ENCODE results near the gene SCN7A.
"Not testable (repeated sequence)": the region's sequence is repeated elsewhere in the genome, so short reads cannot be mapped to it uniquely, and the experiment has no call there.

SCN7A gene

DNA sequence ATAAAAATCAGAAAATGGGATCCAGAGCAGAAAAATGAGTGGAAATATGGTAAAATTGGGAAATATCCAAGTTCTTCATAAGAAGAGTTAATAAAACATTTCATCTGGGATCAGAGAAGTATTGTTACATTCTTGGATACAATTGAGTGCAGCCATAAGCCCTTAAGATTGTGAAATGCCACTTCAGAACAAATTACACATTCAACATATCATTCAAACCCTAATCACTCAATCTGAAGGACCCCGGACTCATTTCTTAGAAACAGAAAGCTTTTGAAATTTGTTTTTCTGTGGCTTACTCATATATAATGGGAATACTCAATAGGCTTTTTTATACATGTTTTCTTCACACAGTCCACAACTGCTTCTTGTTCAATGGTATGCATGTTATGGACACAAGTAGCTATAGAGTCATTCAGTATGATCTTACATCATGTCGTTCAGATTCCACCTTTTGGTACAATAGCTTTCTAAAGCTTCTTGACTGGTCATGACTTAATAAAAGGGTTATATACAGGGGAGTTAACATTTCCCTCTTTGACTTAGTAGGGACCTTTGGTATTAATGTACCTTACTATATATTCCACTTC lies 39.9 kb downstream of the SCN7A start:
- no peak for DNase-seq (ENCODE audit: low read depth, low spot score)

DNA sequence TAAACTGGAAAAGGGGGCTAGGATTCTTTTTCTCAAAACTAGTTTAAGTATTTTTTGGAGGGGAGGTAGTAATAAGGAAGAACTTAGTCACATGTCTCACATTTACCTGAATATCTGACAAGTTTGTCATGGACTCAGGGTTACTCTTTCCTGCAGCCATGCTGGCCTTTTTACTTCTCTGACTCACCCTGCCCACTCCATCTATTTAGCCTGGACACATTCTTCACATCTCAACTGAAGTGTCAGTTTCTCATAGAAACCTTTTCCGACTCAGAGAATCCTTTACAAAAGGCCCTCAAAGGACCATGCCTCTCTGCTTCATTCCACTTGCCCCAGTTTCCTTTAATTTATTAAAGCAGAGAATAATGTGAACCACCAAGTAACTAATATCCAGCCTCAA lies 42.6 kb downstream of the SCN7A start:
- DNase-seq (ENCODE audit: low read depth, low spot score): no peak

DNA sequence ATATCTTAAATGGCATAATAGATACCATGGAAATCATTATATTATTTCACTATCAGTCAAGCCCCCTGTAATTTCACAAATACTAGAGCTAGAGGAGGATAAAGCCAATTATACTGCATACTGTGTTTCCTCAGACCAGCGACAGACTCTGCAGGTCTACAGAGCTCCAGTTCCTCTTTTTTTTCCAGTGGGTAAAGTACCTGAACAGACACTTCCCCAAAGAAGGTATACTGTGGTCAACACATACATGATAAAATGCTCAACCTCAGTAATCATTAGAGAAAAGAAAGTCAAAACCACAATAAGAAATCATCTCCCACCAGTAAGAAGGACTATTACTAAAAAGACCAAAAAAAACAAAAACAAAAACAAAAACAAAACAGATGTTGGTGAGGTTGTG lies 44.6 kb downstream of the SCN7A start:
- no peak for DNase-seq (ENCODE audit: low read depth, low spot score)

DNA sequence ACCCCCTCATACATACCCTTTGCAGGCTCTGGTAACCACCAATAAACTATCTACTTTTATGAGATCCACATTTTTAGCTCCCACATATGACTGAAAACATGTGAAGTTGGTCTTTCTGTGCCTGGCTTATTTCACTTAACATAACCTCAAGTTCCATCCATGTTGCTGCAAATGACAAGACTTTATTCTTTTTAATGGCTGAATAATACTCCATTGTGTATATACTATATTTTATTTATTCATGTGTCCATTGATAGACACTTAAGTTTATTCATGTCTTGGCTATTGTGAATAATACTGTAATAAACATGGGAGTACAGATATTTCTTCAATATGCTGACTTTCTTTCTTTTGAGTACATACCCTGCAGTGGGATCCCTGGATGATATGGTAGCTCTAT lies 45.9 kb downstream of the SCN7A start:
- DNase-seq (ENCODE audit: low read depth, low spot score): no peak

DNA sequence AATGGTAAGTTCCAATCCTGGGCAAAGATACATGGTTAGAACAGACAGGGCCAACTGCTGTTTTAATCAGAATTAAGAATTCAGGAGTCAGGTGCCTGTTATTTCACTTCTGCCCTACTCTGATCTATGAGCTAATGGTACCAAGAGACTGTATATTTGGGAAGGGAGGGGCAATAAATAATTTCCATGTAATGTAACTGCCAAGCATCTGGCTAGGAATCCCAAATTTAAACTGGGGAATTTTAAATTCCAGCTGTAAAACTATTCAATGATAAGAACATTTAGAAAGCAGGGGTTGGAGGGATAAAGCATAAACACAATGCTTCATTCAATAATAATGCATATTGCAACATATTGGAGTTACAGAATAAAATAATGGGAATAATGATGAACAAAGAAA lies 49.7 kb downstream of the SCN7A start:
- DNase-seq (ENCODE audit: low read depth, low spot score): no peak

DNA sequence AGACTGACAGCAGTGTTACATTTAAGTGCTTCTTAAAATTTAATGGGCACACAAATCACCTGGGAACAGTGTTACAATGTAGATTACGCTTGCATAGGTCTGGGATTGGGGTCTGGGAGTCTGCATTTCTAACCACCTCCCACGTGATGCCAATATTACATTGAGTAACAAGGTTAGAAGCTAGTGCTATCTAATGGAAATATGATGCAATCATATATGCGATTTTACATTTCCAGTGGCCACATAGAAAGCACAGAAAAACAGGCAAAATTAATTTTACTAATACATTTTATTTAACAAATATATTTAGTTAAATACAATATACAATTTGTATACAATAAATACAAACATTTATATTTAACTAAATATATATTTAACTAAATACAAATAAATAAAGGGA lies 53.7 kb downstream of the SCN7A start:
- DNase-seq (ENCODE audit: low read depth, low spot score): no peak

DNA sequence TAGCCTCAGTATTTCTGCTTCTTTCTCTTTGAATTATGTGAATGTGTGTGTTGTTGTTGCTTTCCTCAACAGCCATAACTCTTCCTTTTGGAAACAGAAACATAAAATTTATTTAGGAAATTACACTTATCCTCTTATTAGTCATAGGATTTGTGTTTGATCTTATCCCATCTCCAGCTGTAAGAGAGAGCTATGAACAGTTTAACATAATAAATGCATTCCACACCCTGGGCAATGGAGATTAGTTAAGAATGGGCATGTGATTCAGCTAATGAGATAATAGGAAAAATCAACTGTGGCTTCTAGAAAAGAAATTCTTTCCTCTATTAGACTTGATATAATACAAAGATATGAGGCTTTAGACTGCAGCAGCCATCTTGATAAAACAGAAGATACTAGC lies 55.0 kb downstream of the SCN7A start:
- no peak for DNase-seq (ENCODE audit: low read depth, low spot score)

DNA sequence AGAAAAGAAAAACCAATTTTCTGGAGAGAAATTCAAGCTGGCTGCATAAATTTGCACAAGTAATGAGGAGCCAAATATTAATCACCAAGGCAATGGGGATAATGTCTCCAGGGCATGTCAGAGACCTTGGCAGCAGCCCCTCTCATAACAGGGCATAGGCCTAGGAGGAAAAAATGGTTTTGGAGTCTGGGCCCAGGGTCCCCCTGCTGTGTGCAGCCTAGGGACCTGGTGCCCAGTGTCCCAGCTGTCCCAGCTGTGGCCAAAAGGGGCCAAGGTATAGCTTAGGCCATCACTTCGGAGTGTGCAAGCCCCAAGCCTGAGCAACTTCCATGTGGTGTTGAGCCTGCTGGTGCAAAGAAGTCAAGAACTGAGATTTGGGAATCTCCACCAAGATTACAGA lies 57.1 kb downstream of the SCN7A start:
- no peak for DNase-seq (ENCODE audit: low read depth, low spot score)

DNA sequence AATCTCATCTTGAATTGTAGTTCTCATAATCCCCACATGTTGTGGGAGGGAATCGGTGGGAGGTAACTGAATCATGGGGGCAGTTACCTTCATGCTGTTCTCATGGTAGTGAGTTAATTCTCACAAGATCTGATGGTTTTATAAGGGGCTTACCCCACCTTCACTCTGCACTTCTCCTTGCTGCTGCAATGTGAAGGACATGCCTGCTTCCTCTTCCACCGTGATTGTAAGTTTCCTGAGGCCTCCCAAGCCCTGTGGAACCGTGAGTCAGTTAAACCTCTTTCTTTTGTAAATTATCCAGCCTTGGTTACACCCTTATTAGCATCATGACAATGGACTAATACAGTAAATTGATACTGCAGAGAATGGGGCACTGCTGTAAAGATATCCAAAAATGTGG lies 57.9 kb downstream of the SCN7A start:
- no peak for DNase-seq (ENCODE audit: low read depth, low spot score)

DNA sequence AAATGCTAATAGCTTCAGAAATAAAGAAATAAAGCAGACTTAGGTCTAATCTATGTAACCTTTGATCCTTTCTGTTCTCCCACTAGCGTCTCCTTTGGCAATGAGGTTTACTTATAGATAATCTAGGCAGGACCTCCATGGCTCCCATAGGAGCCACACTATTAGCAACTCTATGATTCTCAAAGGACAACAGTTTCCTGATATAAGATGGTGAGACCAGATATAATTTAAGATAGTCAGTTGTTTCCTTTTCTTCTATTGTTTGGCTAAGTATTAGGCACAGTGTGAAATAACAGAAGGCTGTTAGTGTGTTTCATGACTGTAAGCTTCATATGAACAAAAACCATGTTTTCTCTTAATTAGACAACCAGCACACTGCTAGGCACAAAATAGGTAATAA lies 59.6 kb downstream of the SCN7A start:
- DNase-seq (ENCODE audit: low read depth, low spot score): no peak

DNA sequence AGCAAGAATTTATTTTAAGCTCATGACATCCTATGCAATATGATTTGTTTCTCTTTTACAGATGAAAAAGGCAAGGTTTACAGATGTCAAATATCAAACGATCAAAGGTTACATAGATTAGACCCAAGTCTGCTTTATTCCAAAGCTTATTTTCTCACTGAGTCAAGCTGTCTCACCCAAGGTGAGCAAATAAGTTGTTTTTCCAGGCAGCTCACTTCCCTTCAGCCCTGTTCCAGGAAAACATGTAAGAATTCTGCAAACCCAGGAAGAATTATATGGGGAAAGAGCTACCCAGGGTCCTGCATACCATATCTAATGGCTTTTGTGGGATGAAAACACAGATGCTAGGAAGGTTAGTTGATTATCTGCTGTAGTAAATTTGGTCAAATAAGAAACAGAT lies 60.6 kb downstream of the SCN7A start:
- DNase-seq (ENCODE audit: low read depth, low spot score): no peak

DNA sequence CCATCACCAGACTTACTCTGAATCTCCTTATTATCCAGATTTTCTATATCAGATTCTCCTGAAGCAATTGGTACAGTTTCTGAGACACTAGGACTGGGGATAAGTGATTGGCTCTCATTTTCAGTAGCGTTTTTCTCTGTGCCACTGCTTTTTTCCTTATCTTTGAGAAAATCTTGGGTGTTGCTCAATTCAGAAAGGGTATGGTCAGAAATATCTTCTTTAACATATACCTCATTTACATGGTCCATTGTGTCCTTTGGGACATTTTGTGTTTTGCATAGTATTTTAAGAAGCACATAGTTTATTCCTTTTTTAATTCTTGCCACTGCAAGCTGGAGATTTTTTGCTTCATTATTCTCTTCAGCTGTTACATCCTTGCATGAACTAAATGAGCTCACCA lies 61.7 kb downstream of the SCN7A start:
- DNase-seq (ENCODE audit: low read depth, low spot score): no peak

DNA sequence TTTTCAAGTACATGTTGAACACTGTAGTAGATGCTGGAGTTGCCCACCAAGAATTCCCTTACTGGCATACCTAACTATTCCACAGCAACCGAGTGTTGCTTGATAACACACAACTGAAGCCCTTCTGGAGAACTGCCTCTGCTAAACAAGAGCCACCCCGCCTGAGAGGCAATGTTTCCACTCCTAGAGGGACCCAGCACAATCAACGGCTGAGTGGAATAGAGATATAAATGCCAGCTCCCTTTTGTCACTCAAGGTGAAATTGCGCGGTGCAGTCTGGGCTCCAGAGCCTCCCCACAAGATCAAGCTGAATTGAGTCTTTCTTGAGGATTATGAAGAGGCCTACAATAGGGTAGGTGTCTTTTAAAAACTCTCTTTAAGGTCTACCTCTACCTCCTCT lies 69.2 kb downstream of the SCN7A start:
- no peak for DNase-seq (ENCODE audit: low read depth, low spot score)

DNA sequence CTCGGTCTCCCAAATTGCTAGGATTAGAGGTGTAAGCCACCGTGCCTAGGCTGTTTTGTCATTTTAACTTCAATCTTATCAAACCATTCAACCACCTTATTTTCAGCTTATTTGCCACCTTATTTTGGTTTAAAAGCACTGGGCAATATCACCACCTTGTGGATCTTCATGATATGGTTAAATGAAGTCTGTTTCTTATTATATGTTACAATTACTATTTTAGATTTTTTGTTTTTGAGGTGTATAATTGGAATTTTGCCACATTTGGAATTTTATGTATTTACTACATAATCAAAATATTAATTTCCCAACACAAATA lies 74.5 kb downstream of the SCN7A start:
- no peak for DNase-seq (ENCODE audit: low read depth, low spot score)

DNA sequence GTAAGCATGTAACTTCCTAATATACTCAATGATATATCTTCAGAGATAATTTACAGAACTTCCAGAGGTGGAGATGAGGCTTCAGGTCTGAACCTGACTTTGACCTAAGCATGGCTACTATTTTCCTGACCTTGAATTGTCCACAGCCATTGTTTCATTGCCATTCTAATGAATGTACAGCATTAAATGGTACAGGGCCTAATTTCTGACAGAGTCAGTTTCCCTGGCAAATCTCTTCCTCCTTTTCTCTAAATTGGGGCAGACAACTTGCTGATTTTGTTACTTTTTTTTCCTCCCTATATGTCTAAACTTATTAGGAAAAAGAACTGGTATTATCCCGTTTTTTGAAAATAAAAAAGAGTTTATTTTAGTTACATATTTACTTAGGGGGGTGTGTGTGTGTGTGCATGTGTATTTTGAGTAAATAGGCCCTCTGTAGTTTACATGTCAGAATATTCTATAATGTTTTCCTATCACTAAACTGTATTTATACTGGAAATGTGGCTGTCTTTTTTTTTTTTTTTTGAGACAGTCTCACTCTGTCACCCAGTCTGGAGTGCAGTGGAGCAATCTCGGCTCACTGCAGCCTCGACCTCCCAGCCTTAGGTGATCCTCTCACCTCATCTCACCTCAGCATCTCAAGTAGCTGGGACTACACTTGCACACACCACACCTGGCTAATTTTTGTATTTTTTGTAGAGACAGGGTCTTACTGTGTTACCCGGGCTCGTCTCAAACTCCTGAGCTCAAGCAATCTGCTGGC lies 75.0 kb downstream of the SCN7A start:
- DNase-seq (ENCODE audit: low read depth, low spot score): no peak

DNA sequence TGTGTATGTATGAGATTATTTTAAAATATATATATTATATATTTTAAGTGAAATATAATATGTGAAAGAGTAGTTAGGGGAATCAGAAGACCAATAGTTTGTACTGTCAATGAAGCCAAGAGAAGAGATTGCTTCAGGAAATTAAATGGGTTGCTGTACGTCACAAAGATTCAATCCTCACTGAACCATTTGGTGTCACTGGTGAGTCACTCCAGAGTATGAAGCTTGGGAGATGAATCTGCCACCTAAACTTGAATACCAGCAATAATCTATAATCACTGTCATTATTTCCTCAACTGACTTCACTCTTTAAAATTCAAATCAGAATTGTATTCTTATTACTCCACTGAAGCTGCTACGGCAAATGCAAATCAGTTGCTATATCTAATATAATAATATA lies 76.4 kb downstream of the SCN7A start:
- no peak for DNase-seq (ENCODE audit: low read depth, low spot score)

DNA sequence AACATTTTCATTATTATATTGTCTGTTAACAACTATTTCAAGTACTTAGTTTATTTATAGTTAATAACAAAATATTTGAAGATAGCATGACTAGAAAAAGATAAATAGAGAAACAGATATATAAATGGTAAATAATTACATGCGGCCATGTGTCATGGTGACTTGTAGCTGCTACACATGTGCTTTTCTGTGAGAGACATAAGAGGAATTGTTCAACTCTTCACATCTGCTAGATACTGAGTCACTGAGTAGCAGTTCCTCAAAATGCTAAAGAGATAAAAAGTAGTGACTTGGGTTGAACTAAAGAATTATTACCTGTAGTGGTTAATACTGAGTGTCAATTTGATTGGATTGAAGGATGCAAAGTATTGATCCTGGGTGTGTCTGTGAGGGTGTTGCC lies 80.8 kb downstream of the SCN7A start:
- no peak for DNase-seq (ENCODE audit: low read depth, low spot score)

DNA sequence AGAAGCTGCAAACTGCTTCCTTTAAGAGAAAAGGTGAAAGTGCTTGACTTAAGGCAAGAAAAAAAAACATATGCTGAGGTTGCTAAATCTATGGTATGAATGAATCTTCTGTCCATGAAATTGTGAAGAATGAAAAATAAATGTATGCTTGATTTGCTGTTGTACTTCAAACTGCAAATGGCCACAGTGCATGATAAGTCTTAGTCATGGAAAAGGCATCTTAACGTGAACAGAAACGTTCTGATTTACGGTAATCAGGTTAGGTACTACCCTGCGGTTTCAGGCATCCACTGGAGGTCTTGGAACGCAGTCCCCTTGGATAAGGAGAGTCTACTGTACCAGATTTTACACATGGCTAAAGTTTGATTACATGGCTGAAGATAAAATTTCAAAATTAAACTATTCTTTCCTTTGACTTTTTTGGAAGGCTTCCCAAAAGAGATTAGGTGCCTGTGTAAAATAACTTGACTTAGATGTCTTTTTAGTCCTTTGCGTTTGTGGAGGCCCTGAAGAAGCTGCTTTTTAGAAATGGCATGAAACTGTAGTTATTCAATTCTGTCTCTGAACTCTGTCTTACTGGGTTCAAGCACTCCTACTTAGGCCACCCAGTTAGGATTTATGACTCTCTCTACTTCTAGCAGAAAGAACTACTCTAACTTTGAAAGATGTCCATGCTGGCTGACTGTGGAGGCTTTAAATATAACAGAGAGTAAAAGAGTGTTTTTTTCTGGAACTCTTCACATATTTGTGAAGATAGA lies 82.4 kb downstream of the SCN7A start:
- DNase-seq (ENCODE audit: low read depth, low spot score): no peak

DNA sequence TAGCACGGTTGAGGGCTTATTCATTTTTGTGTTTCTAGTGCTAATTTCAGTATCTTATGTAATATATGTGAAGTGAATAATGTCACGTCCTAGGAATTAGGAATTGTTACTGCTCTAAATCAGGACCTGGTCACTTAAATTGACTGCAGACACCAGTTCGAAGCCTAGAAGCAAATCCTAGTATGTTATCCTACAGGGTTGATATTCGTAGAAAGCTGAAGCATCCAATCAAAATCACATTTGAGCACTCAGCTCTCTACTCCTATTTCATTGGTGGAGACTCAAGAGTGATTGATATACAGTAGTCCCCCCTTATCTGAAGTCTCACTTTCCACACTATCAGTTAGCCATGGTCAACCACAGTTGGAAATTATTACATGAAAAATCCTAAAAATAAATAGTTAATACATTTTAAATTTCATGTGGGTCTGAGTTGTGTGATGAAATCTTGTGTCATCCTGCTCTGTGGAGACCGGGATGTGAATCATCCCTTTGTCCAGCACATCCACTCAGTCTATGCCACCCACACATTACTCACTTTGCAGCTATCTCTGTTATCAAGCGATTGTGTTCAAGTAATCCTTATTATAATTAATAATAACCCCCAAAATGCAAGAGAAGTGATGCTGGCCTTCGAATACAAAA lies 83.1 kb downstream of the SCN7A start:
- DNase-seq (ENCODE audit: low read depth, low spot score): no peak

DNA sequence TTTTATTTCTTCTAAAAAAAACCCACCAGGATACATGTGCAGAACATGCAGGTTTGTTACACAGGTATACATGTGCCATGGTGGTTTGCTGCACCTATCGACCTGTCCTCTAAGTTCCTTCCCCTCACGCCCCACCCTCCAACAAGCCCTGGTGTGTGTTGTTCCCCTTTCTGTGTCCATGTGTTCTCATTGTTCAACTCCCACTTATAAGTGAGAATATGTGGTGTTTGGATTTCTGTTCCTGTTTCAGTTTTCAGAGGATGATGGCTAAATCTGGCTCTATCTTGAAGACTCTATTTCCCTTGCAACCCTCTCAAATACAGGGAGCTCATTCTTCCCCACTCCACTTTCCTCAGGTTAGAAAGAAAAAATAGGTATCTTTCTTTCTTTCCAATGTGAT lies 86.3 kb downstream of the SCN7A start:
- not testable (repeated sequence) for DNase-seq (ENCODE audit: low read depth, low spot score)

DNA sequence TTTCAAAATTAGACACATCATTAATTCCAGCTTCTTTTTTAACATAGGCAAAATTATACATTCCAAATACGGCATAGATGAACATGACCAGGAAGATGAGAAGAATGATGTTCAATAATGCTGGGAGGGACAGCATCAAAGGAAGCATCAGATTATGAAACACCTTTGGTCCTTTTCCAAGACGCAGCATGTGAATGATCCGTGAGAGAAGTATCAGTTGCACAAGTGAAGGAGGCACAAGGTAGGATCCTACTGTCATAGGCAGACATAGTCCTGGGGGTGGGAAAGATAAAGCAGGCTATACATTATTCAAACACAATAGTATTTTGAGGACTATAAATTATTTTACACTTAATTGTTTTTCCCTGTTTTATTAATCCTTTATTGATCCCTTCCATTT lies 87.7 kb downstream of the SCN7A start:
- no peak for DNase-seq (ENCODE audit: low read depth, low spot score)

DNA sequence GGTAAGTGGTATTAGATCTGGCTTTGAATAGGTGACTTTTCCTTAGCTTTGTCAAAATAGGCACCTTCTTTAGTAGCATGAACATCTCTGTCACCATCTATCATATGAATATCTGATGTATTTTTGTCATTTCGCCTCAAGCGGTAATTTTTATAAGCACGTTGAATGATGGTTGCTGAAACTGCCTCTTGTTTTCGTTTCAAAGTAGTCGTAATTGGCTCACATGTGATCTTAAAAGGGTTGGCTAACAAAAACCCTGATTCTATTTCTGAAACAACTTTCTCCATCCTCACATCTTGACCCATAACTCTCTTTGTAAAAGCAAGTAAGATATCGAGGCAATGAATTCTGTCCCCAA lies 88.5 kb downstream of the SCN7A start:
- no peak for DNase-seq (ENCODE audit: low read depth, low spot score)

Data from ELF-1 (cell line).